ENCODE data around the gene VGLL4.
A peak's percentile ranks its signal among the peaks of the same experiment; 100 is the strongest.

Gene VGLL4

GRCh38 chr3:11653298-11654055, 9.8 kb upstream of the VGLL4 start:
- DNase-seq (no peak), ATAC-seq (ENCODE audit: insufficient read depth, low read depth) (peak; percentile 29; the same call in 1 of the 3 replicates)
- Histone ChIP-seq H3K4me3 (ENCODE audit: low read depth in 1 of 2, low read length in 2 of 2) (no peak overlapping the region), H3K4me1 (ENCODE audit: insufficient read depth, low read length) (no peaks in the 10 kb centered on the region), H3K4me2 (ENCODE audit: insufficient read depth, low read length) (no peak overlapping the region), H4K20me1 (ENCODE audit: insufficient read depth, low read length) (0 out of 2 replicates have a peak, but pooled peaks cover 2% of the 10 kb centered on the region), H3K9ac (ENCODE audit: low read depth, low read length) (no peak overlapping the region), H3K27me3 (ENCODE audit: insufficient read depth, low read length, poor library complexity) (peaks cover 4% of the 10 kb centered on the region), H3K27ac (ENCODE audit: low read length) (no peak overlapping the region), H3K79me2 (ENCODE audit: insufficient read depth, low read length) (no peaks in the 10 kb centered on the region), H3K9me3 (ENCODE audit: insufficient read depth, low read length, severe bottlenecking) (no peaks in the 10 kb centered on the region), H2AFZ (ENCODE audit: low read depth, low read length) (no peak overlapping the region), H3K36me3 (ENCODE audit: insufficient read depth, low read length) (no peaks in the 10 kb centered on the region)
- TF ChIP-seq EZH2 (IDR thresholded peaks at IDR 0.05; ENCODE audit: borderline replicate concordance, low read depth, low read length, severe bottlenecking), result no peak
- TF ChIP-seq CTCF (IDR thresholded peaks at IDR 0.05; ENCODE audit: borderline replicate concordance, extremely low read depth, low read length, poor library complexity, severe bottlenecking), result peak; percentile 14

- no peaks in the 10 kb centered on the region for H3K79me2 ChIP-seq (ENCODE audit: insufficient read depth, low read length)
- no peak overlapping the region for H3K4me2 ChIP-seq (ENCODE audit: insufficient read depth, low read length)
- 0 out of 2 replicates have a peak, but pooled peaks cover 2% of the 10 kb centered on the region for H4K20me1 ChIP-seq (ENCODE audit: insufficient read depth, low read length)
- H3K36me3 ChIP-seq (ENCODE audit: insufficient read depth, low read length), result no peaks in the 10 kb centered on the region
- ATAC-seq (ENCODE audit: insufficient read depth, low read depth), result no peak
- H3K27me3 ChIP-seq (ENCODE audit: insufficient read depth, low read length, poor library complexity), result peaks cover 4% of the 10 kb centered on the region
- TF ChIP-seq CTCF (IDR thresholded peaks at IDR 0.05; ENCODE audit: borderline replicate concordance, extremely low read depth, low read length, poor library complexity, severe bottlenecking), result peak; percentile 60
- no peak for TF ChIP-seq EZH2 (IDR thresholded peaks at IDR 0.05; ENCODE audit: borderline replicate concordance, low read depth, low read length, severe bottlenecking)
- no peak overlapping the region for H3K27ac ChIP-seq (ENCODE audit: low read length)
- H3K4me3 ChIP-seq (ENCODE audit: low read depth in 1 of 2, low read length in 2 of 2), result no peak overlapping the region
- DNase-seq, result no peak
- H2AFZ ChIP-seq (ENCODE audit: low read depth, low read length), result no peak overlapping the region
- H3K9me3 ChIP-seq (ENCODE audit: insufficient read depth, low read length, severe bottlenecking), result no peaks in the 10 kb centered on the region
- H3K4me1 ChIP-seq (ENCODE audit: insufficient read depth, low read length), result no peaks in the 10 kb centered on the region
- no peak overlapping the region for H3K9ac ChIP-seq (ENCODE audit: low read depth, low read length)
Observed at GRCh38 chr3:11651900-11652299, 8.2 kb upstream of the VGLL4 start.

DNA sequence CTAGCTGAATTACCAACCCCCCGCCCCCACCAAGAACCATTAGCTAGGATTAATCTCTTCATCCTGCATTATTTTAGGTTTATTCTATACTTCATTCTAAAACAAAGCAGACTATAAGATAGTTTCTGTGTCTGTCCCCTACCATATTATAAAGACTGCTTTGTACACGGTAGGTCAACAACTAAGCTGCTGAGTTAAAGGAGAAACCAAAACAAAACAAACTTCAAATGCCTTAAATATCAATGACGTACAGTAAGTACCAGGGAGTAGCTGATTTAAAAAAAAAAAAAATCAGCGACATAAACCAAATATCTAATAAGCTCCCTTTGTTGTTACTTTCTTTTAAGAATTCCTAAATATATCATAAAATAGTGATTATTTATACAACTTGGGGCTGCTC, 7.8 kb upstream of the VGLL4 start:
- Histone ChIP-seq H3K27ac (ENCODE audit: low read length) (no peak overlapping the region), H3K9ac (ENCODE audit: low read depth, low read length) (no peak overlapping the region), H3K4me3 (ENCODE audit: low read depth in 1 of 2, low read length in 2 of 2) (no peak overlapping the region), H3K4me2 (ENCODE audit: insufficient read depth, low read length) (no peak overlapping the region), H4K20me1 (ENCODE audit: insufficient read depth, low read length) (no peaks in the 10 kb centered on the region), H3K9me3 (ENCODE audit: insufficient read depth, low read length, severe bottlenecking) (no peaks in the 10 kb centered on the region), H2AFZ (ENCODE audit: low read depth, low read length) (no peak overlapping the region), H3K79me2 (ENCODE audit: insufficient read depth, low read length) (no peaks in the 10 kb centered on the region), H3K4me1 (ENCODE audit: insufficient read depth, low read length) (no peaks in the 10 kb centered on the region), H3K36me3 (ENCODE audit: insufficient read depth, low read length) (no peaks in the 10 kb centered on the region), H3K27me3 (ENCODE audit: insufficient read depth, low read length, poor library complexity) (peaks cover 4% of the 10 kb centered on the region)
- TF ChIP-seq CTCF (IDR thresholded peaks at IDR 0.05; ENCODE audit: borderline replicate concordance, extremely low read depth, low read length, poor library complexity, severe bottlenecking), result no peak
- TF ChIP-seq EZH2 (IDR thresholded peaks at IDR 0.05; ENCODE audit: borderline replicate concordance, low read depth, low read length, severe bottlenecking), result no peak
- ATAC-seq (ENCODE audit: insufficient read depth, low read depth) (no peak), DNase-seq (no peak)
